ENCODE data around the gene RERE. TPM values are rescaled to one million over a fixed set of nuclear protein-coding genes. Genes with fewer than 3 reads are reported as not detected.

Gene RERE
- total RNA-seq, 1 experiment from 2014 or later, result 40.6 TPM

DNA sequence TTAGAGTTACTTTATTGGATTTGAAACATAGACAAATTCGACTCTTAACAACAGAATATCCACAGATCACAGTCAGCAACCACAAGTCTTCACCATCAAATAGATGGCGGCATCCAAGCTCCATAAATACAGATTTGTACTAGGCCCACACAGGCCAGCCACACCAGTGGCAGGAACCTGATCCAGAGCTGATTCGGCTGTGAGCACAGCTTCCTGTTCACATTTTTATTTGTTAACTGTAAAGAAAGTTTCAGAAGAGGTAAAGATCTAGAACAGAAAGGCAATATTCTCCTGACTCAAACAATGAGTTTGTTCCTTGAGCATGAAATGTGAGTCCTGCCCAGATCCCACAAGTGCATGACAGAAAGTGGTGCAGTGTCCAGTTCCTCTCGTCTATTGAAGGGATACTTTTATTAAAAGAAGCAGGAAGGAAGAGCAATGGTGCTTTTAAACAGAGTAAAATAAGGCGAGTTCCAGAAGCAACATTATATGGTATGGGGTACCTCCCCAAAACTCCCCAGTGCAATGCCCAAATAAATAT, 293.7 kb downstream of the RERE start:
- TF ChIP-seq JUND (IDR thresholded peaks at IDR 0.05), result no peak
- no peak for TF ChIP-seq SP1 (IDR thresholded peaks at IDR 0.05; ENCODE audit: low read depth)
- H3K79me2 ChIP-seq (ENCODE audit: insufficient read depth, low read length), result peaks cover 9% of the 10 kb centered on the region; the same call in 1 of the 2 replicates
- RAD21 ChIA-PET (ENCODE audit: low non-redundant PET in 1 of 2, low total read pairs in 2 of 2, uncharacterized antibody in 2 of 2, unreplicated experiment in 2 of 2), result no interaction called here
- no peaks in the 10 kb centered on the region for H3K9me3 ChIP-seq (ENCODE audit: control insufficient read depth in 1 of 2, insufficient read depth in 1 of 2, low read depth in 1 of 2, low read length in 2 of 2)
- no peaks in the 10 kb centered on the region for H3K36me3 ChIP-seq (ENCODE audit: control insufficient read depth in 1 of 2, insufficient read depth in 2 of 2, low read length in 2 of 2)
- no peak overlapping the region for H3K4me3 ChIP-seq (replicated peaks in 1 of 2; ENCODE audit: low read depth in 1 of 2, low read length in 2 of 2)
- no peaks in the 10 kb centered on the region for H4K20me1 ChIP-seq (ENCODE audit: insufficient read depth)
- no peak for DNase-seq (ENCODE audit: low read depth, low spot score)
- H2AFZ ChIP-seq (ENCODE audit: low read depth, low read length, poor library complexity, severe bottlenecking), result no peak overlapping the region
- H3K4me2 ChIP-seq (ENCODE audit: low read length), result no peak overlapping the region
- intact Hi-C loops (cut with micrococcal nuclease), result no loop called here
- H3K4me1 ChIP-seq (ENCODE audit: control insufficient read depth in 1 of 2, insufficient read depth in 2 of 2, low read length in 2 of 2), result peaks cover 6 to 18% of the 10 kb centered on the region in 2 experiments; a peak in 3 of 4 replicates
- no peak overlapping the region for H3K27ac ChIP-seq (ENCODE audit: low read depth, low read length)
- POLR2A ChIA-PET, result no interaction called here
- no peak overlapping the region for H3K9ac ChIP-seq (ENCODE audit: low read length)
- H3K9me2 ChIP-seq (ENCODE audit: insufficient read depth), result no peaks in the 10 kb centered on the region
- BruUV-seq (replicated peaks), result no TSS peak
- CTCF ChIA-PET, result no interaction called here
- H3K27me3 ChIP-seq (ENCODE audit: insufficient read depth, low read length), result no peaks in the 10 kb centered on the region
- no peak for ATAC-seq

DNA sequence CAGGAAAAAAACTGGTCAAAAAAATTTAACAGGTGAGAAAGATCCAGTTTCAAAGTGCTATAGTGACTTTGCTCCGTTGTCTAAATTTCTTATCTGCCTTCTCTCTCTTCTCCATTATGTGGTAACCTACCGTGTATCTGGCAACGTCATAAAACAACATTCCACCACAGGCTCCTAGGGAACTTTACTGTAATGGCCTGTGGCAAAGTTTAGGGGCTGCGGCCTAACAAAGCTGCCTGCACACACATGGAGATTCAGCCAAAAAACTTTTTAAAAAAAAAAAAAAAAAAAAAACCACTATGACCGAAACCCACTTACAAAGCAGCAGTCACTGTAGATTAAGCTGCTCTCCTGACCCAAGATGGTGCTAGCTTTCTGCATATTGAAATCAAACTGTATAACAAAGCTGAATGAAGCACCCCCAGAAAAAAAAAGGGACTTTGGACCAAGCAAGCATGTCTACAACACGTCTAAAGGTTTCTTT, 296.9 kb downstream of the RERE start:
- no peak overlapping the region for H3K4me2 ChIP-seq (ENCODE audit: low read length)
- ChIA-PET CTCF (no interaction called here), POLR2A (no interaction called here), RAD21 (ENCODE audit: low non-redundant PET in 1 of 2, low total read pairs in 2 of 2, uncharacterized antibody in 2 of 2, unreplicated experiment in 2 of 2) (no interaction called here)
- no peaks in the 10 kb centered on the region for H3K9me3 ChIP-seq (ENCODE audit: control insufficient read depth in 1 of 2, insufficient read depth in 1 of 2, low read depth in 1 of 2, low read length in 2 of 2)
- intact Hi-C loops (cut with micrococcal nuclease), result no loop called here
- no peaks in the 10 kb centered on the region for H3K9me2 ChIP-seq (ENCODE audit: insufficient read depth)
- H3K4me3 ChIP-seq (replicated peaks in 1 of 2; ENCODE audit: low read depth in 1 of 2, low read length in 2 of 2), result no peak overlapping the region
- no peak for ATAC-seq
- H3K4me1 ChIP-seq (ENCODE audit: control insufficient read depth in 1 of 2, insufficient read depth in 2 of 2, low read length in 2 of 2), result peaks cover 6 to 13% of the 10 kb centered on the region in 2 experiments; a peak in 3 of 4 replicates
- no peaks in the 10 kb centered on the region for H3K36me3 ChIP-seq (ENCODE audit: control insufficient read depth in 1 of 2, insufficient read depth in 2 of 2, low read length in 2 of 2)
- no peak overlapping the region for H3K27ac ChIP-seq (ENCODE audit: low read depth, low read length)
- TF ChIP-seq POLR2A (IDR thresholded peaks at IDR 0.05; ENCODE audit: borderline replicate concordance, extremely low read depth, insufficient read depth, insufficient read length) (no peak), ELF1 (IDR thresholded peaks at IDR 0.05; ENCODE audit: borderline replicate concordance, low read depth) (no peak), RAD21 (IDR thresholded peaks at IDR 0.05; ENCODE audit: low read depth) (no peak), ZFX (IDR thresholded peaks at IDR 0.05) (no peak), YY1 (IDR thresholded peaks at IDR 0.05; ENCODE audit: extremely low read depth, insufficient replicate concordance, low read depth, low read length) (no peak)
- TF ChIP-seq, protein P1, sequence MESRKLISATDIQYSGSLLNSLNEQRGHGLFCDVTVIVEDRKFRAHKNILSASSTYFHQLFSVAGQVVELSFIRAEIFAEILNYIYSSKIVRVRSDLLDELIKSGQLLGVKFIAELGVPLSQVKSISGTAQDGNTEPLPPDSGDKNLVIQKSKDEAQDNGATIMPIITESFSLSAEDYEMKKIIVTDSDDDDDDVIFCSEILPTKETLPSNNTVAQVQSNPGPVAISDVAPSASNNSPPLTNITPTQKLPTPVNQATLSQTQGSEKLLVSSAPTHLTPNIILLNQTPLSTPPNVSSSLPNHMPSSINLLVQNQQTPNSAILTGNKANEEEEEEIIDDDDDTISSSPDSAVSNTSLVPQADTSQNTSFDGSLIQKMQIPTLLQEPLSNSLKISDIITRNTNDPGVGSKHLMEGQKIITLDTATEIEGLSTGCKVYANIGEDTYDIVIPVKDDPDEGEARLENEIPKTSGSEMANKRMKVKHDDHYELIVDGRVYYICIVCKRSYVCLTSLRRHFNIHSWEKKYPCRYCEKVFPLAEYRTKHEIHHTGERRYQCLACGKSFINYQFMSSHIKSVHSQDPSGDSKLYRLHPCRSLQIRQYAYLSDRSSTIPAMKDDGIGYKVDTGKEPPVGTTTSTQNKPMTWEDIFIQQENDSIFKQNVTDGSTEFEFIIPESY (IDR thresholded peaks at IDR 0.05; ENCODE audit: extremely low read depth, insufficient replicate concordance, low read length), result no peak
- no peak overlapping the region for H2AFZ ChIP-seq (ENCODE audit: low read depth, low read length, poor library complexity, severe bottlenecking)
- H4K20me1 ChIP-seq (ENCODE audit: insufficient read depth), result no peaks in the 10 kb centered on the region
- H3K27me3 ChIP-seq (ENCODE audit: insufficient read depth, low read length), result no peaks in the 10 kb centered on the region
- no TSS peak for BruUV-seq (replicated peaks)
- peaks cover 9% of the 10 kb centered on the region; the same call in 1 of the 2 replicates for H3K79me2 ChIP-seq (ENCODE audit: insufficient read depth, low read length)
- no peak for DNase-seq (ENCODE audit: low read depth, low spot score)
- H3K9ac ChIP-seq (ENCODE audit: low read length), result no peak overlapping the region
